ENCODE measurements around the gene RTN4RL2. TPM values are rescaled to one million over a fixed set of nuclear protein-coding genes. Genes with fewer than 3 reads are reported as not detected.

Gene RTN4RL2
- total and polyA plus RNA-seq, 9 of the 15 experiments (the other 6 are each of a cell fraction or from before 2014, with no cell fraction given), result 0.06 to 1.9 (median 0.34) TPM; not detected in 4

DNA sequence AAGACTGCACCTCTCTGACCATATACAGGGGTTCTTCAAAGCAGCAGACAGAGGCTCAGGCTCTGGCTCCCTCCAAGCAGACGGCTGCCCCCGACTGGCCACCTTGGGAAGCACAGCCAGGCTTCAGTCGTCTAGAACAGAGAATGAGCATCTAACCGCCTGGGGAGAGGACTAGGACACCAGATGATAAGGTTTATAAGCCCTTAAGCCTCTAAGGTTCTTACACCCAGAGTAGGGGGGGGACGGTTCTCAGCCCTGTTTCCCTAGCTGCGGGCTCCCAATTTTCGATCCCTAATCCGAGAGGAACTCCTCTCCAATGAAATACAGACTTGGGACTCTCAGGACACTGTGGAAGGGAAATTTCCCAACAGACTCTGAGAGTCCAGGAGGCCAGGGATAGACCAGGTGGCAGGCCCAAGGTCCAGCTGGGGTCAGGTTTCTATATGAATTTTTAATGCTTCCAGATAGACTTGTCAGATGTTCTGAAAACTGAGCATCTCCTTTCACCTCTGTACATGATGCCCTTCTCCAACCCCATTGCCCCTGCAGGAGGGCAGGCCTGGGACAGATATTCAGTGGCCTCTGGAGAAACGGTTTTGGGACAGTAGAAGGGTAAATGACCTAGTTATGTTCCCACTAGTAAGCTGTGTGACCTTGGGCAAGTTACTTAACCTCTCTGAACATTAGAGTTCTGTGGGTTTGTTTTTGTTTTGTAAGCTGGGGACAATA lies 20.2 kb downstream of the RTN4RL2 start (continued):
- TF ChIP-seq, protein P1, sequence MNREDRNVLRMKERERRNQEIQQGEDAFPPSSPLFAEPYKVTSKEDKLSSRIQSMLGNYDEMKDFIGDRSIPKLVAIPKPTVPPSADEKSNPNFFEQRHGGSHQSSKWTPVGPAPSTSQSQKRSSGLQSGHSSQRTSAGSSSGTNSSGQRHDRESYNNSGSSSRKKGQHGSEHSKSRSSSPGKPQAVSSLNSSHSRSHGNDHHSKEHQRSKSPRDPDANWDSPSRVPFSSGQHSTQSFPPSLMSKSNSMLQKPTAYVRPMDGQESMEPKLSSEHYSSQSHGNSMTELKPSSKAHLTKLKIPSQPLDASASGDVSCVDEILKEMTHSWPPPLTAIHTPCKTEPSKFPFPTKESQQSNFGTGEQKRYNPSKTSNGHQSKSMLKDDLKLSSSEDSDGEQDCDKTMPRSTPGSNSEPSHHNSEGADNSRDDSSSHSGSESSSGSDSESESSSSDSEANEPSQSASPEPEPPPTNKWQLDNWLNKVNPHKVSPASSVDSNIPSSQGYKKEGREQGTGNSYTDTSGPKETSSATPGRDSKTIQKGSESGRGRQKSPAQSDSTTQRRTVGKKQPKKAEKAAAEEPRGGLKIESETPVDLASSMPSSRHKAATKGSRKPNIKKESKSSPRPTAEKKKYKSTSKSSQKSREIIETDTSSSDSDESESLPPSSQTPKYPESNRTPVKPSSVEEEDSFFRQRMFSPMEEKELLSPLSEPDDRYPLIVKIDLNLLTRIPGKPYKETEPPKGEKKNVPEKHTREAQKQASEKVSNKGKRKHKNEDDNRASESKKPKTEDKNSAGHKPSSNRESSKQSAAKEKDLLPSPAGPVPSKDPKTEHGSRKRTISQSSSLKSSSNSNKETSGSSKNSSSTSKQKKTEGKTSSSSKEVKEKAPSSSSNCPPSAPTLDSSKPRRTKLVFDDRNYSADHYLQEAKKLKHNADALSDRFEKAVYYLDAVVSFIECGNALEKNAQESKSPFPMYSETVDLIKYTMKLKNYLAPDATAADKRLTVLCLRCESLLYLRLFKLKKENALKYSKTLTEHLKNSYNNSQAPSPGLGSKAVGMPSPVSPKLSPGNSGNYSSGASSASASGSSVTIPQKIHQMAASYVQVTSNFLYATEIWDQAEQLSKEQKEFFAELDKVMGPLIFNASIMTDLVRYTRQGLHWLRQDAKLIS (CRISPR knock-in tag; IDR thresholded peaks at IDR 0.05), result no peak
- TF ChIP-seq ZNF24 (IDR thresholded peaks at IDR 0.05) (no peak), NCOR1 (IDR thresholded peaks at IDR 0.05) (no peak), POLR2AphosphoS5 (IDR thresholded peaks at IDR 0.05; ENCODE audit: control insufficient read depth, insufficient read depth, low read depth, low read length) (no peak), NCOA2 (IDR thresholded peaks at IDR 0.05; ENCODE audit: partially characterized antibody in 2 of 2) (no peak), LARP7 (IDR thresholded peaks at IDR 0.05) (no peak)
- TF ChIP-seq, protein P2, sequence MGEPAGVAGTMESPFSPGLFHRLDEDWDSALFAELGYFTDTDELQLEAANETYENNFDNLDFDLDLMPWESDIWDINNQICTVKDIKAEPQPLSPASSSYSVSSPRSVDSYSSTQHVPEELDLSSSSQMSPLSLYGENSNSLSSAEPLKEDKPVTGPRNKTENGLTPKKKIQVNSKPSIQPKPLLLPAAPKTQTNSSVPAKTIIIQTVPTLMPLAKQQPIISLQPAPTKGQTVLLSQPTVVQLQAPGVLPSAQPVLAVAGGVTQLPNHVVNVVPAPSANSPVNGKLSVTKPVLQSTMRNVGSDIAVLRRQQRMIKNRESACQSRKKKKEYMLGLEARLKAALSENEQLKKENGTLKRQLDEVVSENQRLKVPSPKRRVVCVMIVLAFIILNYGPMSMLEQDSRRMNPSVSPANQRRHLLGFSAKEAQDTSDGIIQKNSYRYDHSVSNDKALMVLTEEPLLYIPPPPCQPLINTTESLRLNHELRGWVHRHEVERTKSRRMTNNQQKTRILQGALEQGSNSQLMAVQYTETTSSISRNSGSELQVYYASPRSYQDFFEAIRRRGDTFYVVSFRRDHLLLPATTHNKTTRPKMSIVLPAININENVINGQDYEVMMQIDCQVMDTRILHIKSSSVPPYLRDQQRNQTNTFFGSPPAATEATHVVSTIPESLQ (CRISPR knock-in tag; IDR thresholded peaks at IDR 0.05), result no peak
- TF ChIP-seq, protein P3, sequence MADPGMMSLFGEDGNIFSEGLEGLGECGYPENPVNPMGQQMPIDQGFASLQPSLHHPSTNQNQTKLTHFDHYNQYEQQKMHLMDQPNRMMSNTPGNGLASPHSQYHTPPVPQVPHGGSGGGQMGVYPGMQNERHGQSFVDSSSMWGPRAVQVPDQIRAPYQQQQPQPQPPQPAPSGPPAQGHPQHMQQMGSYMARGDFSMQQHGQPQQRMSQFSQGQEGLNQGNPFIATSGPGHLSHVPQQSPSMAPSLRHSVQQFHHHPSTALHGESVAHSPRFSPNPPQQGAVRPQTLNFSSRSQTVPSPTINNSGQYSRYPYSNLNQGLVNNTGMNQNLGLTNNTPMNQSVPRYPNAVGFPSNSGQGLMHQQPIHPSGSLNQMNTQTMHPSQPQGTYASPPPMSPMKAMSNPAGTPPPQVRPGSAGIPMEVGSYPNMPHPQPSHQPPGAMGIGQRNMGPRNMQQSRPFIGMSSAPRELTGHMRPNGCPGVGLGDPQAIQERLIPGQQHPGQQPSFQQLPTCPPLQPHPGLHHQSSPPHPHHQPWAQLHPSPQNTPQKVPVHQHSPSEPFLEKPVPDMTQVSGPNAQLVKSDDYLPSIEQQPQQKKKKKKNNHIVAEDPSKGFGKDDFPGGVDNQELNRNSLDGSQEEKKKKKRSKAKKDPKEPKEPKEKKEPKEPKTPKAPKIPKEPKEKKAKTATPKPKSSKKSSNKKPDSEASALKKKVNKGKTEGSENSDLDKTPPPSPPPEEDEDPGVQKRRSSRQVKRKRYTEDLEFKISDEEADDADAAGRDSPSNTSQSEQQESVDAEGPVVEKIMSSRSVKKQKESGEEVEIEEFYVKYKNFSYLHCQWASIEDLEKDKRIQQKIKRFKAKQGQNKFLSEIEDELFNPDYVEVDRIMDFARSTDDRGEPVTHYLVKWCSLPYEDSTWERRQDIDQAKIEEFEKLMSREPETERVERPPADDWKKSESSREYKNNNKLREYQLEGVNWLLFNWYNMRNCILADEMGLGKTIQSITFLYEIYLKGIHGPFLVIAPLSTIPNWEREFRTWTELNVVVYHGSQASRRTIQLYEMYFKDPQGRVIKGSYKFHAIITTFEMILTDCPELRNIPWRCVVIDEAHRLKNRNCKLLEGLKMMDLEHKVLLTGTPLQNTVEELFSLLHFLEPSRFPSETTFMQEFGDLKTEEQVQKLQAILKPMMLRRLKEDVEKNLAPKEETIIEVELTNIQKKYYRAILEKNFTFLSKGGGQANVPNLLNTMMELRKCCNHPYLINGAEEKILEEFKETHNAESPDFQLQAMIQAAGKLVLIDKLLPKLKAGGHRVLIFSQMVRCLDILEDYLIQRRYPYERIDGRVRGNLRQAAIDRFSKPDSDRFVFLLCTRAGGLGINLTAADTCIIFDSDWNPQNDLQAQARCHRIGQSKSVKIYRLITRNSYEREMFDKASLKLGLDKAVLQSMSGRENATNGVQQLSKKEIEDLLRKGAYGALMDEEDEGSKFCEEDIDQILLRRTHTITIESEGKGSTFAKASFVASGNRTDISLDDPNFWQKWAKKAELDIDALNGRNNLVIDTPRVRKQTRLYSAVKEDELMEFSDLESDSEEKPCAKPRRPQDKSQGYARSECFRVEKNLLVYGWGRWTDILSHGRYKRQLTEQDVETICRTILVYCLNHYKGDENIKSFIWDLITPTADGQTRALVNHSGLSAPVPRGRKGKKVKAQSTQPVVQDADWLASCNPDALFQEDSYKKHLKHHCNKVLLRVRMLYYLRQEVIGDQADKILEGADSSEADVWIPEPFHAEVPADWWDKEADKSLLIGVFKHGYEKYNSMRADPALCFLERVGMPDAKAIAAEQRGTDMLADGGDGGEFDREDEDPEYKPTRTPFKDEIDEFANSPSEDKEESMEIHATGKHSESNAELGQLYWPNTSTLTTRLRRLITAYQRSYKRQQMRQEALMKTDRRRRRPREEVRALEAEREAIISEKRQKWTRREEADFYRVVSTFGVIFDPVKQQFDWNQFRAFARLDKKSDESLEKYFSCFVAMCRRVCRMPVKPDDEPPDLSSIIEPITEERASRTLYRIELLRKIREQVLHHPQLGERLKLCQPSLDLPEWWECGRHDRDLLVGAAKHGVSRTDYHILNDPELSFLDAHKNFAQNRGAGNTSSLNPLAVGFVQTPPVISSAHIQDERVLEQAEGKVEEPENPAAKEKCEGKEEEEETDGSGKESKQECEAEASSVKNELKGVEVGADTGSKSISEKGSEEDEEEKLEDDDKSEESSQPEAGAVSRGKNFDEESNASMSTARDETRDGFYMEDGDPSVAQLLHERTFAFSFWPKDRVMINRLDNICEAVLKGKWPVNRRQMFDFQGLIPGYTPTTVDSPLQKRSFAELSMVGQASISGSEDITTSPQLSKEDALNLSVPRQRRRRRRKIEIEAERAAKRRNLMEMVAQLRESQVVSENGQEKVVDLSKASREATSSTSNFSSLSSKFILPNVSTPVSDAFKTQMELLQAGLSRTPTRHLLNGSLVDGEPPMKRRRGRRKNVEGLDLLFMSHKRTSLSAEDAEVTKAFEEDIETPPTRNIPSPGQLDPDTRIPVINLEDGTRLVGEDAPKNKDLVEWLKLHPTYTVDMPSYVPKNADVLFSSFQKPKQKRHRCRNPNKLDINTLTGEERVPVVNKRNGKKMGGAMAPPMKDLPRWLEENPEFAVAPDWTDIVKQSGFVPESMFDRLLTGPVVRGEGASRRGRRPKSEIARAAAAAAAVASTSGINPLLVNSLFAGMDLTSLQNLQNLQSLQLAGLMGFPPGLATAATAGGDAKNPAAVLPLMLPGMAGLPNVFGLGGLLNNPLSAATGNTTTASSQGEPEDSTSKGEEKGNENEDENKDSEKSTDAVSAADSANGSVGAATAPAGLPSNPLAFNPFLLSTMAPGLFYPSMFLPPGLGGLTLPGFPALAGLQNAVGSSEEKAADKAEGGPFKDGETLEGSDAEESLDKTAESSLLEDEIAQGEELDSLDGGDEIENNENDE (IDR thresholded peaks at IDR 0.05; ENCODE audit: low read depth, low read length), result no peak
